Gastroesophageal sphincter (tissue), 4 donors: ENCODE measurements around the gene ZMIZ1. TPM values are rescaled to one million over a fixed set of nuclear protein-coding genes. Genes with fewer than 3 reads are reported as not detected.

Experiments
- ATAC-seq: fragments of 150-250 bp; one replicate; pipeline ENCODE4 v1.9.1; 2016; ENCODE audit warnings: mild to moderate bottlenecking, moderate library complexity
- H3K27ac ChIP-seq, 4 donors: fragments of 200-600 bp; sonication (generic) in 3 of 4; 1 replicate in 3 of 4; 2 replicates in 1 of 4; pipeline ENCODE4 v1.5.1; 2016 to 2019
- H3K27me3 ChIP-seq: fragments of 200-600 bp; sonication (generic); one replicate; pipeline ENCODE4 v1.5.1; 2019
- H3K36me3 ChIP-seq, 2 donors: fragments of 200-600 bp; sonication (generic); one replicate each; pipeline ENCODE4 v1.5.1; 2019; ENCODE audit warnings: control low read depth in 1 of 2
- H3K4me1 ChIP-seq, 3 donors: fragments of 200-600 bp; sonication (generic); 1 replicate in 2 of 3; 2 replicates in 1 of 3; pipeline ENCODE4 v1.5.1; 2016 to 2019; ENCODE audit warnings: control low read depth in 2 of 3
- H3K4me3 ChIP-seq, 2 donors: fragments of 200-600 bp; sonication (generic); one replicate each; pipeline ENCODE4 v1.5.1; 2019; ENCODE audit warnings: mild to moderate bottlenecking in 1 of 2, moderate library complexity in 1 of 2
- H3K9me3 ChIP-seq, 3 donors: fragments of 200-600 bp; sonication (generic); one replicate each; pipeline ENCODE4 v1.5.1; 2017 to 2019; ENCODE audit warnings: control low read depth in 2 of 3
- EP300 ChIP-seq: sonication (generic); formaldehyde crosslinking; IDR thresholded peaks from one replicate; pipeline ENCODE4 v1.6.1; 2017; ENCODE audit warnings: antibody characterized with exemption, mild to moderate bottlenecking
- POLR2A ChIP-seq, 2 donors: fragments of 450-650 bp; IDR thresholded peaks; one replicate each; pipeline ENCODE4 v1.6.1; 2017; ENCODE audit warnings: antibody characterized with exemption in 2 of 2, mild to moderate bottlenecking in 2 of 2, moderate library complexity in 1 of 2
- POLR2AphosphoS5 ChIP-seq: sonication (generic); formaldehyde crosslinking; IDR thresholded peaks from one replicate; pipeline ENCODE4 v1.6.1; 2017; ENCODE audit warnings: antibody characterized with exemption
- WGBS, 2 donors: methylation state at CpG; one replicate each; pipeline ENCODE4 v1.1.5; 2018; ENCODE audit warnings: low coverage in 1 of 2; 5-methylcytosine and 5-hydroxymethylcytosine counted together
- total RNA-seq, 4 donors: library from RNA; depleted of rRNA; stranded (reverse); fragments of >200 nt; gene quantifications; one replicate each; pipeline ENCODE4 v1.1.0, GENCODE V29; 2016
- TF ChIP-seq, protein P1 (sequence below), 4 experiments: fragments of 200-600 bp in 2 of 4; fragments of 450-650 bp in 2 of 4; sonication (generic) in 1 of 4; IDR thresholded peaks; one replicate each; pipeline ENCODE4 v1.5.1; 2017 to 2019; ENCODE audit warnings: antibody characterized with exemption in 4 of 4, mild to moderate bottlenecking in 2 of 4, moderate library complexity in 2 of 4

The ZMIZ1 gene
- total RNA-seq, 4 donors from 2014 or later: 36.3 to 79.2 (median 67.1) TPM

DNA sequence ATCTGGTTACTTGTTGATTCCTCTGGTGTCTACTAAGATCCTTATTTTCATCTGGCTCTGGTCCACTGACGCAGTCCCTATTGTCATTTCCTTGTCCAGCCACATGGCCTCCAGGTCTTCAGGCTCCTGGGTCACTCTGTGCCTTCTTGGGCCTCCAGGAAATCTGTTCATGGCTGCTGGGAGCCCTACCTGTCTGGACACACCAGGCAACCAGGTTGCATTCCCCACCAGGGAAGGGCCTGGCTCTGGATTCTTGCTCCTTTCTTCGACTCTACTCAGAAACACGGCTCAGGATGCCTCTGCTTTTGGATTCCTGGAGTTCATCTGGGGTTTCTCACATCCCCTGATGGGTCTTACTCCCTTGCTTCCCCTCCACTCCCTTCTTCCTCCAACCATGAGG is 270.5 kb downstream of the ZMIZ1 start:
- ATAC-seq: no peak
- Histone ChIP-seq H3K36me3 (no peaks in the 10 kb centered on the region), H3K27ac (no peak overlapping the region), H3K4me1 (peaks cover 0 to 41% (median 0%) of the 10 kb centered on the region in 3 donors), H3K27me3 (no peaks in the 10 kb centered on the region), H3K4me3 (no peak overlapping the region), H3K9me3 (no peaks in the 10 kb centered on the region)
- WGBS, 2 donors: 80% methylated on average over 3 of the region's 3 CpGs; no CpG with 5 or more reads in 1 of the 2 donors
- no peak for TF ChIP-seq POLR2AphosphoS5
- TF ChIP-seq POLR2A (IDR thresholded peaks at IDR 0.05): no peak
- TF ChIP-seq, protein P1, sequence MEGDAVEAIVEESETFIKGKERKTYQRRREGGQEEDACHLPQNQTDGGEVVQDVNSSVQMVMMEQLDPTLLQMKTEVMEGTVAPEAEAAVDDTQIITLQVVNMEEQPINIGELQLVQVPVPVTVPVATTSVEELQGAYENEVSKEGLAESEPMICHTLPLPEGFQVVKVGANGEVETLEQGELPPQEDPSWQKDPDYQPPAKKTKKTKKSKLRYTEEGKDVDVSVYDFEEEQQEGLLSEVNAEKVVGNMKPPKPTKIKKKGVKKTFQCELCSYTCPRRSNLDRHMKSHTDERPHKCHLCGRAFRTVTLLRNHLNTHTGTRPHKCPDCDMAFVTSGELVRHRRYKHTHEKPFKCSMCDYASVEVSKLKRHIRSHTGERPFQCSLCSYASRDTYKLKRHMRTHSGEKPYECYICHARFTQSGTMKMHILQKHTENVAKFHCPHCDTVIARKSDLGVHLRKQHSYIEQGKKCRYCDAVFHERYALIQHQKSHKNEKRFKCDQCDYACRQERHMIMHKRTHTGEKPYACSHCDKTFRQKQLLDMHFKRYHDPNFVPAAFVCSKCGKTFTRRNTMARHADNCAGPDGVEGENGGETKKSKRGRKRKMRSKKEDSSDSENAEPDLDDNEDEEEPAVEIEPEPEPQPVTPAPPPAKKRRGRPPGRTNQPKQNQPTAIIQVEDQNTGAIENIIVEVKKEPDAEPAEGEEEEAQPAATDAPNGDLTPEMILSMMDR (IDR thresholded peaks at IDR 0.05): no peak

- ATAC-seq: peak; percentile 14
- no peak for TF ChIP-seq POLR2AphosphoS5
- TF ChIP-seq POLR2A (IDR thresholded peaks at IDR 0.05): no peak
- no peak for TF ChIP-seq EP300
- TF ChIP-seq, protein P1 (IDR thresholded peaks at IDR 0.05): no peak
- Histone ChIP-seq H3K4me1 (peaks cover 0 to 35% (median 0%) of the 10 kb centered on the region in 3 donors), H3K27ac (peak overlapping the region in 1 of 4 donors; percentile 33), H3K9me3 (no peaks in the 10 kb centered on the region), H3K27me3 (no peaks in the 10 kb centered on the region), H3K36me3 (no peaks in the 10 kb centered on the region), H3K4me3 (no peak overlapping the region)
- 20 to 100% methylated on average over 1 to 3 of the region's 5 CpGs for WGBS, 2 donors
Measured at GRCh38 chr10:79340646-79341244, 272.0 kb downstream of the ZMIZ1 start.

GRCh38 chr10:79342295-79342761 is 273.6 kb downstream of the ZMIZ1 start:
- WGBS, 2 donors: 90 to 94% methylated on average over 2 of the region's 5 CpGs
- Histone ChIP-seq H3K27ac (no peak overlapping the region), H3K4me3 (no peak overlapping the region), H3K9me3 (no peaks in the 10 kb centered on the region), H3K27me3 (no peaks in the 10 kb centered on the region), H3K36me3 (no peaks in the 10 kb centered on the region), H3K4me1 (peaks cover 0 to 46% (median 6%) of the 10 kb centered on the region in 3 donors)
- no peak for TF ChIP-seq POLR2A (IDR thresholded peaks at IDR 0.05)
- TF ChIP-seq, protein P1 (IDR thresholded peaks at IDR 0.05): no peak
- TF ChIP-seq EP300: no peak
- TF ChIP-seq POLR2AphosphoS5: no peak
- ATAC-seq: no peak

- no peak for ATAC-seq
- Histone ChIP-seq H3K4me1 (peaks cover 0 to 51% (median 6%) of the 10 kb centered on the region in 3 donors), H3K4me3 (no peak overlapping the region), H3K36me3 (no peaks in the 10 kb centered on the region), H3K27me3 (no peaks in the 10 kb centered on the region), H3K27ac (no peak overlapping the region), H3K9me3 (no peaks in the 10 kb centered on the region)
- 78 to 81% methylated on average over 3 of the region's 10 CpGs for WGBS, 2 donors
- TF ChIP-seq EP300 (no peak), POLR2A (IDR thresholded peaks at IDR 0.05) (no peak), POLR2AphosphoS5 (no peak)
- TF ChIP-seq, protein P1 (IDR thresholded peaks at IDR 0.05): no peak
Measured at GRCh38 chr10:79342811-79343561, 274.2 kb downstream of the ZMIZ1 start.
